Left ventricle myocardium inferior (tissue), 1 donor: Measurements from ENCODE around the gene TPI1. TPM values are rescaled to one million over a fixed set of nuclear protein-coding genes. Genes with fewer than 3 reads are reported as not detected.

Experiments
- DNase-seq: peaks from one replicate; pipeline ENCODE4 v3.0.0-alpha.2; 2020
- H3K27ac ChIP-seq: fragments of 200-600 bp; replicated peaks from 2 replicates; pipeline ENCODE4 v1.8.0; 2021
- H3K27me3 ChIP-seq: fragments of 200-600 bp; 2 replicates; pipeline ENCODE4 v1.8.0; 2021; ENCODE audit warnings: low read depth
- H3K36me3 ChIP-seq: fragments of 200-600 bp; 2 replicates; pipeline ENCODE4 v1.8.0; 2021
- H3K4me1 ChIP-seq: fragments of 200-600 bp; 2 replicates; pipeline ENCODE4 v1.8.0; 2021
- H3K4me3 ChIP-seq: fragments of 200-600 bp; 2 replicates; pipeline ENCODE4 v1.8.0; 2021; ENCODE audit warnings: mild to moderate bottlenecking, moderate library complexity
- H3K9me3 ChIP-seq: fragments of 200-600 bp; replicated peaks from 2 replicates; pipeline ENCODE4 v1.8.0; 2021
- intact Hi-C: fragments of 100-400 bp; cut with micrococcal nuclease; formaldehyde crosslinking; loops from one replicate; pipeline ENCODE4 v1.11.0; 2022
- total RNA-seq: library from RNA; stranded (reverse); fragmentation: NEBNext Ultra II Directional; extraction: Animal tissue kit (Norgen Biotek cat#: 25700); gene quantifications from one replicate; pipeline ENCODE4 v1.2.1, GENCODE V29; 2021
- TF ChIP-seq, protein P1 (sequence below): fragments of 200-600 bp; IDR thresholded peaks from 2 replicates; pipeline ENCODE4 v1.8.0; 2021; ENCODE audit warnings: antibody characterized with exemption, mild to moderate bottlenecking, borderline replicate concordance
- donor health status: DM: no; HTN: yes; CAD: no; lungs with severe emphysema.

Gene TPI1
- total RNA-seq, 1 donor from 2014 or later = 753 TPM

GRCh38 chr12:6840761-6841515 lies 26.4 kb upstream of the TPI1 start, which contains the start of gene GNB3:
TSS of gene GNB3 (plus strand) at chr12:6840925. CDS start at chr12:6841288, 363 bp downstream.
- peak within 1 kb of the TSS; percentile 64 for H3K27ac ChIP-seq
- TF ChIP-seq, protein P1, sequence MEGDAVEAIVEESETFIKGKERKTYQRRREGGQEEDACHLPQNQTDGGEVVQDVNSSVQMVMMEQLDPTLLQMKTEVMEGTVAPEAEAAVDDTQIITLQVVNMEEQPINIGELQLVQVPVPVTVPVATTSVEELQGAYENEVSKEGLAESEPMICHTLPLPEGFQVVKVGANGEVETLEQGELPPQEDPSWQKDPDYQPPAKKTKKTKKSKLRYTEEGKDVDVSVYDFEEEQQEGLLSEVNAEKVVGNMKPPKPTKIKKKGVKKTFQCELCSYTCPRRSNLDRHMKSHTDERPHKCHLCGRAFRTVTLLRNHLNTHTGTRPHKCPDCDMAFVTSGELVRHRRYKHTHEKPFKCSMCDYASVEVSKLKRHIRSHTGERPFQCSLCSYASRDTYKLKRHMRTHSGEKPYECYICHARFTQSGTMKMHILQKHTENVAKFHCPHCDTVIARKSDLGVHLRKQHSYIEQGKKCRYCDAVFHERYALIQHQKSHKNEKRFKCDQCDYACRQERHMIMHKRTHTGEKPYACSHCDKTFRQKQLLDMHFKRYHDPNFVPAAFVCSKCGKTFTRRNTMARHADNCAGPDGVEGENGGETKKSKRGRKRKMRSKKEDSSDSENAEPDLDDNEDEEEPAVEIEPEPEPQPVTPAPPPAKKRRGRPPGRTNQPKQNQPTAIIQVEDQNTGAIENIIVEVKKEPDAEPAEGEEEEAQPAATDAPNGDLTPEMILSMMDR = no peak
- peaks cover 62% of the 10 kb centered on the region for H3K36me3 ChIP-seq
- DNase-seq = peak; percentile 61
- H3K4me1 ChIP-seq = peaks cover 12% of the 10 kb centered on the region
- no peaks in the 10 kb centered on the region for H3K27me3 ChIP-seq
- H3K4me3 ChIP-seq = no peak within 1 kb of the TSS
- intact Hi-C loops = no loop called here
- no peaks in the 10 kb centered on the region for H3K9me3 ChIP-seq

DNA sequence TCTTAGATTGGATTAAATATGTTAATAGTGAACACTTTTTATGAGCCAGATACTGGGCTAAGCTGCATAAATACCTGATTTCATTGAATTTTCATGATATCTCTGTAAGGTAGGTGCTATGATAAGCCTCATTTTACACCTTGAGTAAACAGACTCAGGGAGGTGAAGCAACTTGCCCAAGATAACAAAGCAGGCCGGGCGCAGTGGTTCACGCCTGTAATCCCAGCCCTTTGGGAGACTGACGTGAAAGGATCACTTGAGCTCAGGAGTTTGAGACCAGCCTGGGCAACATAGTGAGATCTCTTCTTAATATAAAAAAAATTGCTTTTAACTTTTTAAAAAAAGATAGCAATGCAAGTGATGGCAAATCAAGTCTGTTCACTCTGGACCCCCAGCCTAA lies 25.3 kb upstream of the TPI1 start:
- Histone ChIP-seq H3K9me3 (no peaks in the 10 kb centered on the region), H3K4me3 (no peak overlapping the region), H3K36me3 (peaks cover 64% of the 10 kb centered on the region), H3K27me3 (no peaks in the 10 kb centered on the region), H3K4me1 (peaks cover 11% of the 10 kb centered on the region), H3K27ac (no peak overlapping the region)
- no peak for DNase-seq
- TF ChIP-seq, protein P1 = no peak
- intact Hi-C loops = no loop called here

DNA sequence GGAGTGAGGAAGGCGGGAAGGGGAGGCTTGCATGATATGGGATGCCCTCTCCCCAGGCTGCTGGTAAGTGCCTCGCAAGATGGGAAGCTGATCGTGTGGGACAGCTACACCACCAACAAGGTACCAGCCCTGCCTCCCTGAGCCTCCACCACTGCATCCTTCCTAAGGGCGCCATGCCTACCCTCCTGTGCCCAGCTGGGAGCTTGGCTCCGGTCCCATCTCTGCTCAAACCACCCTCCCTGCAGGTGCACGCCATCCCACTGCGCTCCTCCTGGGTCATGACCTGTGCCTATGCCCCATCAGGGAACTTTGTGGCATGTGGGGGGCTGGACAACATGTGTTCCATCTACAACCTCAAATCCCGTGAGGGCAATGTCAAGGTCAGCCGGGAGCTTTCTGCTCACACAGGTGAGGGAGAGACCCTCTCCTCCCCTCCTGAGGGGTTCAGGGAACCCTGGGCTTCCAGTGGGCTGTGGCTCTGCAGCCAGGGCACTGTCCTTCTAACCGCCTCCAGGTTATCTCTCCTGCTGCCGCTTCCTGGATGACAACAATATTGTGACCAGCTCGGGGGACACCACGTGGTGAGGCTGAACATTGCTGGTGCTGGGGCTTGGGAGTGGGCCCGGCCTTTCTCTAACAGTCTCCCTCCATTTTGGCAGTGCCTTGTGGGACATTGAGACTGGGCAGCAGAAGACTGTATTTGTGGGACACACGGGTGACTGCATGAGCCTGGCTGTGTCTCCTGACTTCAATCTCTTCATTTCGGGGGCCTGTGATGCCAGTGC lies 24.0 kb upstream of the TPI1 start:
- no peaks in the 10 kb centered on the region for H3K27me3 ChIP-seq
- H3K4me1 ChIP-seq = peaks cover 11% of the 10 kb centered on the region
- no peak for DNase-seq
- TF ChIP-seq, protein P1 = no peak
- intact Hi-C loops = no loop called here
- H3K36me3 ChIP-seq = peaks cover 57% of the 10 kb centered on the region
- H3K27ac ChIP-seq = no peak overlapping the region
- no peaks in the 10 kb centered on the region for H3K9me3 ChIP-seq
- no peak overlapping the region for H3K4me3 ChIP-seq

GRCh38 chr12:6845395-6845794 lies 21.9 kb upstream of the TPI1 start:
- H3K9me3 ChIP-seq = no peaks in the 10 kb centered on the region
- DNase-seq = no peak
- no peaks in the 10 kb centered on the region for H3K27me3 ChIP-seq
- intact Hi-C loops = no loop called here
- peaks cover 46% of the 10 kb centered on the region for H3K36me3 ChIP-seq
- H3K27ac ChIP-seq = no peak overlapping the region
- TF ChIP-seq, protein P1 = no peak
- no peak overlapping the region for H3K4me3 ChIP-seq
- H3K4me1 ChIP-seq = peaks cover 6% of the 10 kb centered on the region

GRCh38 chr12:6846316-6846869 lies 20.9 kb upstream of the TPI1 start:
- intact Hi-C loops = no loop called here
- Histone ChIP-seq H3K27ac (no peak overlapping the region), H3K4me3 (no peak overlapping the region), H3K9me3 (no peaks in the 10 kb centered on the region), H3K36me3 (peaks cover 46% of the 10 kb centered on the region), H3K4me1 (peaks cover 7% of the 10 kb centered on the region), H3K27me3 (no peaks in the 10 kb centered on the region)
- DNase-seq = no peak
- TF ChIP-seq, protein P1 = no peak
